ENCODE results near the gene PCSK6. TPM values are rescaled to one million over a fixed set of nuclear protein-coding genes. Genes with fewer than 3 reads are reported as not detected.

The PCSK6 gene
- polyA plus RNA-seq, 1 donor from 2014 or later, result 1.1 TPM

DNA sequence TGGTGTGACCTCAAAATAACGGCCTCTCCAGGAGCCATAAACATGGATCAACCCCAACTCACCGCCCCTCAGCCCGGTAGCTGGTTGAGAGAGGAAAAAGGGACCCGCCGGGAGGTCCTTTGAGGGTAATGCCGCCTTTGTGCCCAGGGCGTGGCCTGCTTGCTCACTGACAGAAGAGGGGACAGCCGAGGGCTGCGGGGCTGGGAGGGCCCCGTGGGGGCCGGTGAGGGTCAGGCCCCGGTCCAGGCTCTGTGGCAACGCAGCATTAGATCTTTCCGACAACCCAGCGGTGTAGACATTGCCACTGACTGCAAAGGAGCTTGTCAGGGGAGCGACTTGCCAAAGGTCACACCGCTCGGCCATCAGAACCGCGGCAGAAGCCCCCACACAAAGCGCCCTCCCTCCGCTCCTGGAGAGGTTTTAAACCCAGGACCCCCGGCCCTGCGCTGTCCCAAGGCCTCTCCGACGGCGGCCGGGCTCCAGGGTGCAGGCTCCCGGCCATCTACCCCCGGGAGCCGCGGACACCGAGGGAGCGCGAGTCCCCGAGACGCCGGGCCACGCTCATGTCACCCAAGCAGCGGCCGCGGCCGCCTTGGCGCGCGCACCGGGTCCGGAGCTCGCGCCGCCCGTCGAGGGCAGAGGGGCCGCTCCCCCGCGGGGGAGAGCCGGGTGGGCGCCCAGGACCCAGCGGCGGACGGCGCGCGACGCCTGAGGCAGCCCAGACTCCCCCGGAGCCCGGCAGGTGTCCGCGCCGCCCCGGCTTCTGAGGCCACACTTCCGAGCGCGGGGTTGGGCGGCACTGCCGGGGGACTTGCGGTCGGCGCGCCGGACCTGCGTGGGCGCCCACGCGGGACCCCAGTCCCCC, 975 bp downstream of the PCSK6 start:
- H3K27me3 ChIP-seq (ENCODE audit: insufficient read depth, low read depth, low read length), result peaks cover 25% of the 10 kb centered on the region
- no peaks in the 10 kb centered on the region for H3F3A ChIP-seq (ENCODE audit: insufficient read depth, low read length, poor library complexity, severe bottlenecking)
- H3K79me2 ChIP-seq (replicated peaks; ENCODE audit: insufficient read depth, low read length), result no peaks in the 10 kb centered on the region
- H3K27ac ChIP-seq (ENCODE audit: low read length), result no peak overlapping the region
- H4K20me1 ChIP-seq (ENCODE audit: insufficient read depth), result no peaks in the 10 kb centered on the region
- no peak overlapping the region for H3K4me2 ChIP-seq (ENCODE audit: low read length)
- TF ChIP-seq EZH2 (IDR thresholded peaks at IDR 0.05; ENCODE audit: borderline replicate concordance, insufficient read depth, low read length, poor library complexity, severe bottlenecking), result no peak
- H3K9me2 ChIP-seq (ENCODE audit: insufficient read depth, low read length), result no peaks in the 10 kb centered on the region
- no peaks in the 10 kb centered on the region for H3K36me3 ChIP-seq (ENCODE audit: insufficient read depth, low read length)
- peak overlapping the region; percentile 39 for H3K4me3 ChIP-seq (ENCODE audit: low read length)
- H3K9ac ChIP-seq (ENCODE audit: low read length), result no peak overlapping the region
- H3K9me3 ChIP-seq (ENCODE audit: low read length), result peaks cover 3% of the 10 kb centered on the region
- H2AFZ ChIP-seq (ENCODE audit: low read depth, low read length), result no peak overlapping the region

DNA sequence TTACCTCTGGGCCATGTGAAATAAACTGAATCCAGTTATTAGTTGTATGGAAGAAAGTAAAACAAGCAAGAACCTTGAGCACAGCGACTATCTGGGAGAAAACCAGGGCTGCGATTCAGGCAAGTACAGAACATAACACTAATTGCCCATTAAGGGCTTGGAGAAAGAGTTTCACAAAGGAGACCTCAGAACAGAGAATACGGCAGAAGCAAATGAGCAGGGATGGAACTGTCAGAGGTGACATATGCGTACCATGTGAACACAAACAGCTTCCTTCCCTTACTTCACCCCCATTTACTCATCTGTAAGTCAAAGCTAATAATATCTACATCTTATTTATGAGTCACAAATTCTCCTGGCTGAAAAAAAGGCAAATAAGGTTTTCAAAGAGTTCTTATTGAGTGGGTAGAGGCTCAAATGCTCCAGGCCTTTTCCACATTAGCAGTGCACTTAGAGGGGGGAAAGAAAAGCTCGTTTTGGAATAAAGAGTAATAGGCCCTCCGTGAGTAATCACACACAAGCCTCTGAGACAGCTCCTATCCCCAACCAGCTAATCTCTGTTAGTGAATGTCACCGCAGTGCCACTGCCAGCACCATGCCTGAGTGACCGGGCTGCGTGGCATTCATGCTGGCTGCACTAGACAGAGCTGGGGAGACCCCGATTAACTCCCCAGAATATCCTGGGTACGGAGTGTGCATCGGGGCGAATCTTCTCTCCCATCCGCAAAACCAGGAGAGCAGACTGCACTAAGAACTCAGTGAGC, 2.6 kb downstream of the PCSK6 start:
- no peak overlapping the region for H3K27ac ChIP-seq (ENCODE audit: low read length)
- no peaks in the 10 kb centered on the region for H4K20me1 ChIP-seq (ENCODE audit: insufficient read depth)
- no peaks in the 10 kb centered on the region for H3K36me3 ChIP-seq (ENCODE audit: insufficient read depth, low read length)
- H3K4me3 ChIP-seq (ENCODE audit: low read length), result no peak overlapping the region
- TF ChIP-seq SMC3 (conservative IDR thresholded peaks at IDR 0.05; ENCODE audit: poor library complexity), result no peak
- TF ChIP-seq POLR2AphosphoS5 (IDR thresholded peaks at IDR 0.05), result no peak
- TF ChIP-seq, protein P1, sequence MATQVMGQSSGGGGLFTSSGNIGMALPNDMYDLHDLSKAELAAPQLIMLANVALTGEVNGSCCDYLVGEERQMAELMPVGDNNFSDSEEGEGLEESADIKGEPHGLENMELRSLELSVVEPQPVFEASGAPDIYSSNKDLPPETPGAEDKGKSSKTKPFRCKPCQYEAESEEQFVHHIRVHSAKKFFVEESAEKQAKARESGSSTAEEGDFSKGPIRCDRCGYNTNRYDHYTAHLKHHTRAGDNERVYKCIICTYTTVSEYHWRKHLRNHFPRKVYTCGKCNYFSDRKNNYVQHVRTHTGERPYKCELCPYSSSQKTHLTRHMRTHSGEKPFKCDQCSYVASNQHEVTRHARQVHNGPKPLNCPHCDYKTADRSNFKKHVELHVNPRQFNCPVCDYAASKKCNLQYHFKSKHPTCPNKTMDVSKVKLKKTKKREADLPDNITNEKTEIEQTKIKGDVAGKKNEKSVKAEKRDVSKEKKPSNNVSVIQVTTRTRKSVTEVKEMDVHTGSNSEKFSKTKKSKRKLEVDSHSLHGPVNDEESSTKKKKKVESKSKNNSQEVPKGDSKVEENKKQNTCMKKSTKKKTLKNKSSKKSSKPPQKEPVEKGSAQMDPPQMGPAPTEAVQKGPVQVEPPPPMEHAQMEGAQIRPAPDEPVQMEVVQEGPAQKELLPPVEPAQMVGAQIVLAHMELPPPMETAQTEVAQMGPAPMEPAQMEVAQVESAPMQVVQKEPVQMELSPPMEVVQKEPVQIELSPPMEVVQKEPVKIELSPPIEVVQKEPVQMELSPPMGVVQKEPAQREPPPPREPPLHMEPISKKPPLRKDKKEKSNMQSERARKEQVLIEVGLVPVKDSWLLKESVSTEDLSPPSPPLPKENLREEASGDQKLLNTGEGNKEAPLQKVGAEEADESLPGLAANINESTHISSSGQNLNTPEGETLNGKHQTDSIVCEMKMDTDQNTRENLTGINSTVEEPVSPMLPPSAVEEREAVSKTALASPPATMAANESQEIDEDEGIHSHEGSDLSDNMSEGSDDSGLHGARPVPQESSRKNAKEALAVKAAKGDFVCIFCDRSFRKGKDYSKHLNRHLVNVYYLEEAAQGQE (IDR thresholded peaks at IDR 0.05; ENCODE audit: borderline replicate concordance), result no peak
- TF ChIP-seq MXI1 (conservative IDR thresholded peaks at IDR 0.05; ENCODE audit: poor library complexity, severe bottlenecking), result no peak
- TF ChIP-seq, protein P2, sequence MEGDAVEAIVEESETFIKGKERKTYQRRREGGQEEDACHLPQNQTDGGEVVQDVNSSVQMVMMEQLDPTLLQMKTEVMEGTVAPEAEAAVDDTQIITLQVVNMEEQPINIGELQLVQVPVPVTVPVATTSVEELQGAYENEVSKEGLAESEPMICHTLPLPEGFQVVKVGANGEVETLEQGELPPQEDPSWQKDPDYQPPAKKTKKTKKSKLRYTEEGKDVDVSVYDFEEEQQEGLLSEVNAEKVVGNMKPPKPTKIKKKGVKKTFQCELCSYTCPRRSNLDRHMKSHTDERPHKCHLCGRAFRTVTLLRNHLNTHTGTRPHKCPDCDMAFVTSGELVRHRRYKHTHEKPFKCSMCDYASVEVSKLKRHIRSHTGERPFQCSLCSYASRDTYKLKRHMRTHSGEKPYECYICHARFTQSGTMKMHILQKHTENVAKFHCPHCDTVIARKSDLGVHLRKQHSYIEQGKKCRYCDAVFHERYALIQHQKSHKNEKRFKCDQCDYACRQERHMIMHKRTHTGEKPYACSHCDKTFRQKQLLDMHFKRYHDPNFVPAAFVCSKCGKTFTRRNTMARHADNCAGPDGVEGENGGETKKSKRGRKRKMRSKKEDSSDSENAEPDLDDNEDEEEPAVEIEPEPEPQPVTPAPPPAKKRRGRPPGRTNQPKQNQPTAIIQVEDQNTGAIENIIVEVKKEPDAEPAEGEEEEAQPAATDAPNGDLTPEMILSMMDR (IDR thresholded peaks at IDR 0.05; ENCODE audit: poor library complexity, severe bottlenecking), result no peak
- no peak for TF ChIP-seq EZH2 (IDR thresholded peaks at IDR 0.05; ENCODE audit: borderline replicate concordance, insufficient read depth, low read length, poor library complexity, severe bottlenecking)
- TF ChIP-seq EP300 (conservative IDR thresholded peaks at IDR 0.05; ENCODE audit: poor library complexity, severe bottlenecking), result no peak
- no peak for TF ChIP-seq TAF1 (IDR thresholded peaks at IDR 0.05; ENCODE audit: low read depth)
- no peak for TF ChIP-seq RAD21 (conservative IDR thresholded peaks at IDR 0.05)
- no peak overlapping the region for H3K4me2 ChIP-seq (ENCODE audit: low read length)
- no peaks in the 10 kb centered on the region for H3K79me2 ChIP-seq (replicated peaks; ENCODE audit: insufficient read depth, low read length)
- no peak overlapping the region for H2AFZ ChIP-seq (ENCODE audit: low read depth, low read length)
- H3K9ac ChIP-seq (ENCODE audit: low read length), result no peak overlapping the region
- H3K27me3 ChIP-seq (ENCODE audit: insufficient read depth, low read depth, low read length), result peaks cover 25% of the 10 kb centered on the region
- no peaks in the 10 kb centered on the region for H3K9me2 ChIP-seq (ENCODE audit: insufficient read depth, low read length)
- peaks cover 3% of the 10 kb centered on the region for H3K9me3 ChIP-seq (ENCODE audit: low read length)
- H3F3A ChIP-seq (ENCODE audit: insufficient read depth, low read length, poor library complexity, severe bottlenecking), result no peaks in the 10 kb centered on the region

Data from neural cell (in vitro differentiated cells).